Measurements from ENCODE around the gene RIMS3.

The RIMS3 gene

GRCh38 chr1:40665335-40666171 is at the start of gene RIMS3:
TSS of gene RIMS3 (minus strand) at chr1:40665682. CDS start at chr1:40641925, 23,757 bp downstream.
- Histone ChIP-seq H3K27ac (ENCODE audit: low read length) (no peak within 1 kb of the TSS), H3K4me3 (ENCODE audit: low read length) (peak within 1 kb of the TSS; percentile 87), H3K4me1 (ENCODE audit: low read length) (peaks cover 39% of the 10 kb centered on the region), H3K4me2 (ENCODE audit: low read length) (peak within 1 kb of the TSS; percentile 71), H3K9ac (ENCODE audit: low read length) (peak within 1 kb of the TSS; percentile 66), H3K9me3 (ENCODE audit: insufficient read depth, low read length) (no peaks in the 10 kb centered on the region), H2AFZ (ENCODE audit: low read depth, low read length) (peak within 1 kb of the TSS; percentile 73; the same call in 1 of the 2 replicates), H3K79me2 (ENCODE audit: low read length) (no peaks in the 10 kb centered on the region), H3K27me3 (ENCODE audit: low read depth, low read length) (no peaks in the 10 kb centered on the region), H3K36me3 (replicated peaks; ENCODE audit: low read depth, low read length) (no peaks in the 10 kb centered on the region), H4K20me1 (ENCODE audit: insufficient read depth, low read length) (no peaks in the 10 kb centered on the region)
- TF ChIP-seq CTCF (IDR thresholded peaks at IDR 0.05; ENCODE audit: low read depth, low read length) (peak; percentile 59), EZH2phosphoT487 (IDR thresholded peaks at IDR 0.05; ENCODE audit: low read depth) (no peak)

GRCh38 chr1:40712997-40713396 is 47.5 kb upstream of the RIMS3 start:
- Histone ChIP-seq H3K4me2 (ENCODE audit: low read length) (peak overlapping the region; percentile 30; the same call in 1 of the 2 replicates), H3K79me2 (ENCODE audit: low read length) (peaks cover 65% of the 10 kb centered on the region), H4K20me1 (ENCODE audit: insufficient read depth, low read length) (no peaks in the 10 kb centered on the region), H3K4me3 (ENCODE audit: low read length) (no peak overlapping the region), H3K4me1 (ENCODE audit: low read length) (peaks cover 43% of the 10 kb centered on the region), H3K36me3 (replicated peaks; ENCODE audit: low read depth, low read length) (peaks cover 10% of the 10 kb centered on the region), H3K27me3 (ENCODE audit: low read depth, low read length) (no peaks in the 10 kb centered on the region), H3K9me3 (ENCODE audit: insufficient read depth, low read length) (no peaks in the 10 kb centered on the region), H3K9ac (ENCODE audit: low read length) (no peak overlapping the region), H2AFZ (ENCODE audit: low read depth, low read length) (no peak overlapping the region), H3K27ac (ENCODE audit: low read length) (peak overlapping the region; percentile 25)
- no peak for TF ChIP-seq CTCF (IDR thresholded peaks at IDR 0.05; ENCODE audit: low read depth, low read length)

- Histone ChIP-seq H3K9ac (ENCODE audit: low read length) (no peak overlapping the region), H3K79me2 (ENCODE audit: low read length) (peaks cover 70% of the 10 kb centered on the region), H3K4me3 (ENCODE audit: low read length) (no peak overlapping the region), H4K20me1 (ENCODE audit: insufficient read depth, low read length) (no peaks in the 10 kb centered on the region), H3K4me2 (ENCODE audit: low read length) (peak overlapping the region; percentile 46; the same call in 1 of the 2 replicates), H3K27me3 (ENCODE audit: low read depth, low read length) (no peaks in the 10 kb centered on the region), H3K9me3 (ENCODE audit: insufficient read depth, low read length) (no peaks in the 10 kb centered on the region), H3K27ac (ENCODE audit: low read length) (no peak overlapping the region), H3K4me1 (ENCODE audit: low read length) (peaks cover 44% of the 10 kb centered on the region), H3K36me3 (replicated peaks; ENCODE audit: low read depth, low read length) (peaks cover 10% of the 10 kb centered on the region), H2AFZ (ENCODE audit: low read depth, low read length) (no peak overlapping the region)
- TF ChIP-seq EZH2phosphoT487 (IDR thresholded peaks at IDR 0.05; ENCODE audit: low read depth) (no peak), CTCF (IDR thresholded peaks at IDR 0.05; ENCODE audit: low read depth, low read length) (no peak)
Observed at GRCh38 chr1:40712405-40712944, 47.0 kb upstream of the RIMS3 start.
